IMR-90 (cell line): ENCODE data around the gene RBM44. TPM values are rescaled to one million over a fixed set of nuclear protein-coding genes. Genes with fewer than 3 reads are reported as not detected.

Experiments used
- ATAC-seq: fragments of 200-7000 bp; cut with Tn5 transposase; 2 replicates; pipeline ENCODE4 v1.9.1; 2020; ENCODE audit warnings: low read depth, mild to moderate bottlenecking, moderate library complexity
- BruUV-seq: library from RNA; stranded (reverse); fragments of 400-500 nt; replicated peaks from 2 replicates; lab custom pipeline; 2021; lab: Mats Ljungman, UMichigan
- CTCF ChIA-PET: fragments of 300-600 bp; formaldehyde crosslinking; extraction: SDS; loops from one replicate; lab custom pipeline; 2021; ENCODE audit warnings: antibody characterized with exemption; lab: Yijun Ruan, JAX
- POLR2A ChIA-PET: fragments of 300-600 bp; sonication (Branson Sonifier 250); formaldehyde crosslinking; loops from one replicate; lab custom pipeline; 2022; ENCODE audit warnings: antibody characterized with exemption; ENCODE audit not compliant: unreplicated experiment; lab: Charles Lee
- DNase-seq: peaks from one replicate; pipeline ENCODE4 v3.0.0; 2013
- H2AFZ ChIP-seq: replicated peaks from 2 replicates; pipeline ENCODE3; 2013; ENCODE audit warnings: low read length, mild to moderate bottlenecking; ENCODE audit not compliant: poor library complexity
- H2AK5ac ChIP-seq: 2 replicates; pipeline ENCODE4 v1.6.1; 2013; ENCODE audit warnings: low read depth, low read length, inconsistent platforms
- H2AK9ac ChIP-seq: replicated peaks from 2 replicates; pipeline ENCODE3; 2013; ENCODE audit warnings: mild to moderate bottlenecking, low read depth, low read length, moderate library complexity; ENCODE audit not compliant: poor library complexity
- H2BK120ac ChIP-seq: 2 replicates; pipeline ENCODE4 v1.6.1; 2013; ENCODE audit warnings: low read depth, low read length, inconsistent platforms
- H2BK15ac ChIP-seq: 3 replicates; pipeline ENCODE4 v1.6.1; 2013; ENCODE audit warnings: low read depth, low read length, inconsistent platforms
- H2BK20ac ChIP-seq: 2 replicates; pipeline ENCODE4 v1.6.1; 2013; ENCODE audit warnings: low read depth, mild to moderate bottlenecking, inconsistent platforms, low read length, moderate library complexity
- H2BK5ac ChIP-seq: 2 replicates; pipeline ENCODE4 v1.6.1; 2013; ENCODE audit warnings: mild to moderate bottlenecking, low read depth, low read length, inconsistent platforms; ENCODE audit not compliant: poor library complexity, severe bottlenecking
- H3K14ac ChIP-seq: replicated peaks from 2 replicates; pipeline ENCODE4 v1.6.1; 2013; ENCODE audit warnings: low read depth, low read length, inconsistent platforms
- H3K18ac ChIP-seq: 2 replicates; pipeline ENCODE4 v1.6.1; 2013; ENCODE audit warnings: low read depth, low read length, control low read depth
- H3K23ac ChIP-seq: 2 replicates; pipeline ENCODE4 v1.6.1; 2013; ENCODE audit warnings: low read depth, low read length, inconsistent platforms
- H3K27ac ChIP-seq: 2 replicates; pipeline ENCODE4 v1.5.1; 2013; ENCODE audit warnings: mild to moderate bottlenecking, control low read depth, low read length; ENCODE audit not compliant: insufficient read depth
- H3K27me3 ChIP-seq: 2 replicates; pipeline ENCODE4 v1.6.1; 2013; ENCODE audit warnings: low read length; ENCODE audit not compliant: control insufficient read depth, insufficient read depth
- H3K36me3 ChIP-seq: 2 replicates; pipeline ENCODE4 v1.6.1; 2013; ENCODE audit warnings: low read length, mixed read lengths; ENCODE audit not compliant: control insufficient read depth, insufficient read depth
- H3K4ac ChIP-seq: 2 replicates; pipeline ENCODE4 v1.6.1; 2013; ENCODE audit warnings: low read depth, low read length, inconsistent platforms
- H3K4me1 ChIP-seq: 2 replicates; pipeline ENCODE4 v1.6.1; 2013; ENCODE audit warnings: low read length, mixed read lengths; ENCODE audit not compliant: control insufficient read depth, insufficient read depth
- H3K4me2 ChIP-seq: 2 replicates; pipeline ENCODE4 v1.6.1; 2013; ENCODE audit warnings: low read depth, mild to moderate bottlenecking, control low read depth, low read length, moderate library complexity
- H3K4me3 ChIP-seq: 2 replicates; pipeline ENCODE4 v1.5.1; 2013; ENCODE audit warnings: low read depth, mild to moderate bottlenecking, control low read depth, low read length, moderate library complexity; ENCODE audit not compliant: insufficient read depth
- H3K56ac ChIP-seq: 2 replicates; pipeline ENCODE4 v1.6.1; 2013; ENCODE audit warnings: low read length, inconsistent platforms; ENCODE audit not compliant: insufficient read depth; ENCODE audit errors: extremely low read depth
- H3K79me1 ChIP-seq, 2 experiments: 2 replicates each; pipeline ENCODE4 v1.6.1; 2013; ENCODE audit warnings: low read length in 2 of 2, inconsistent platforms in 1 of 2, low read depth in 1 of 2
- H3K9ac ChIP-seq: 2 replicates; pipeline ENCODE4 v1.6.1; 2013; ENCODE audit warnings: low read depth, low read length, control low read depth
- H3K9me1 ChIP-seq: 2 replicates; pipeline ENCODE4 v1.6.1; 2013; ENCODE audit warnings: low read length, inconsistent platforms; ENCODE audit not compliant: insufficient read depth
- H3K9me3 ChIP-seq: 2 replicates; pipeline ENCODE4 v1.6.1; 2013; ENCODE audit warnings: low read length; ENCODE audit not compliant: control insufficient read depth, insufficient read depth
- H4K20me1 ChIP-seq: 2 replicates; pipeline ENCODE4 v1.6.1; 2013; ENCODE audit warnings: low read length, inconsistent platforms; ENCODE audit not compliant: insufficient read depth
- H4K5ac ChIP-seq: 2 replicates; pipeline ENCODE4 v1.6.1; 2013; ENCODE audit warnings: mild to moderate bottlenecking, low read depth, low read length, control low read depth
- H4K8ac ChIP-seq, 2 experiments: 2 replicates each; pipeline ENCODE4 v1.6.1; 2013; ENCODE audit warnings: low read depth in 2 of 2, low read length in 2 of 2, control low read depth in 1 of 2, inconsistent platforms in 1 of 2
- H4K91ac ChIP-seq: 2 replicates; pipeline ENCODE4 v1.6.1; 2013; ENCODE audit warnings: low read depth, low read length, inconsistent platforms; ENCODE audit not compliant: insufficient read depth
- BHLHE40 ChIP-seq: fragments of 150-350 bp; IDR thresholded peaks from 2 replicates; pipeline ENCODE4 v1.6.1; 2016; ENCODE audit warnings: mild to moderate bottlenecking, low read depth, low read length
- CEBPB ChIP-seq: IDR thresholded peaks from 2 replicates; pipeline ENCODE4 v1.6.1; 2012; ENCODE audit warnings: low read depth, low read length, improper control_type of control experiment
- CHD1 ChIP-seq: IDR thresholded peaks from 2 replicates; pipeline ENCODE4 v1.6.1; 2012; ENCODE audit warnings: low read depth, low read length, improper control_type of control experiment
- CTCF ChIP-seq: conservative IDR thresholded peaks from 2 replicates; pipeline ENCODE4 v1.5.1; 2012; ENCODE audit warnings: mild to moderate bottlenecking, low read depth, low read length, improper control_type of control experiment
- FOS ChIP-seq: fragments of 150-350 bp; IDR thresholded peaks from 2 replicates; pipeline ENCODE4 v1.6.1; 2016; ENCODE audit warnings: low read depth, low read length
- MAFK ChIP-seq: IDR thresholded peaks from 2 replicates; pipeline ENCODE4 v1.6.1; 2012; ENCODE audit warnings: low read depth, low read length, improper control_type of control experiment
- MAZ ChIP-seq: IDR thresholded peaks from 2 replicates; pipeline ENCODE4 v1.6.1; 2012; ENCODE audit warnings: low read depth, mild to moderate bottlenecking, low read length, improper control_type of control experiment, moderate library complexity, borderline replicate concordance
- MXI1 ChIP-seq: IDR thresholded peaks from 2 replicates; pipeline ENCODE4 v1.6.1; 2012; ENCODE audit warnings: low read depth, mild to moderate bottlenecking, low read length, moderate library complexity, borderline replicate concordance
- NFE2L2 ChIP-seq: fragments of 150-350 bp; IDR thresholded peaks from 2 replicates; pipeline ENCODE4 v1.6.1; 2016; ENCODE audit warnings: low read depth, mild to moderate bottlenecking, low read length
- POLR2A ChIP-seq: IDR thresholded peaks from 2 replicates; pipeline ENCODE4 v1.6.1; 2012; ENCODE audit warnings: mild to moderate bottlenecking, low read depth, low read length
- RAD21 ChIP-seq: IDR thresholded peaks from 2 replicates; pipeline ENCODE4 v1.6.1; 2012; ENCODE audit warnings: low read length, improper control_type of control experiment
- RCOR1 ChIP-seq: IDR thresholded peaks from 2 replicates; pipeline ENCODE4 v1.6.1; 2012; ENCODE audit warnings: mild to moderate bottlenecking, low read length, improper control_type of control experiment; ENCODE audit not compliant: insufficient replicate concordance
- RFX5 ChIP-seq: IDR thresholded peaks from 2 replicates; pipeline ENCODE4 v1.8.0; 2012; ENCODE audit warnings: low read depth, mild to moderate bottlenecking, low read length, moderate library complexity
- SMC3 ChIP-seq: fragments of 150-350 bp; IDR thresholded peaks from 2 replicates; pipeline ENCODE4 v1.6.1; 2016; ENCODE audit warnings: low read depth, mild to moderate bottlenecking, antibody characterized with exemption, low read length, moderate library complexity
- WGBS, 2 experiments: methylation state at CpG; one replicate each; pipeline versions ENCODE4 v1.1.5 to v1.1.7; 2013; ENCODE audit warnings: missing lambda C conversion rate in 2 of 2; ENCODE audit not compliant: insufficient read length in 1 of 2; ENCODE audit errors: extremely low coverage in 2 of 2; 5-methylcytosine and 5-hydroxymethylcytosine counted together
- dilution Hi-C: fragments of 300-500 bp; cut with HindIII; formaldehyde crosslinking; loops from one replicate; pipeline ENCODE4 v1.14.3; 2018; ENCODE audit warnings: low sequenced_read_pairs; ENCODE audit not compliant: unreplicated experiment
- in situ Hi-C: fragments of 300-500 bp; cut with MboI; formaldehyde crosslinking; loops from 3 replicates; pipeline ENCODE4 v1.14.3; 2019; ENCODE audit warnings: low sequenced_read_pairs, inconsistent platforms, mixed read lengths
- intact Hi-C: fragments of 100-400 bp; cut with micrococcal nuclease; formaldehyde crosslinking; loops from 2 replicates; pipeline ENCODE4 v1.10.0; 2022
- polyA plus RNA-seq, 3 experiments: library from polyadenylated mRNA; depleted of rRNA; stranded (reverse); fragments of >200 nt; gene quantifications; 2 replicates each; pipeline ENCODE4 v1.2.3, GENCODE V29; 2012; ENCODE audit warnings: low replicate concordance in 1 of 3
- total RNA-seq: library from RNA; depleted of rRNA; stranded (reverse); fragments of >200 nt; gene quantifications from 2 replicates; pipeline ENCODE4 v1.2.3, GENCODE V29; 2012
- TF ChIP-seq, protein P1 (sequence below): fragments of 150-350 bp; IDR thresholded peaks from 2 replicates; pipeline ENCODE4 v1.6.1; 2016; ENCODE audit warnings: low read depth, mild to moderate bottlenecking, low read length, moderate library complexity, borderline replicate concordance
- TF ChIP-seq, protein P2 (sequence below): fragments of 150-350 bp; IDR thresholded peaks from 2 replicates; pipeline ENCODE4 v1.6.1; 2017; ENCODE audit warnings: mild to moderate bottlenecking, antibody characterized with exemption, low read length, low read depth

RBM44 gene
- total and polyA plus RNA-seq, 2 of the 4 experiments (the other 2 are of a cell fraction) = 0.14 to 0.18 TPM

DNA sequence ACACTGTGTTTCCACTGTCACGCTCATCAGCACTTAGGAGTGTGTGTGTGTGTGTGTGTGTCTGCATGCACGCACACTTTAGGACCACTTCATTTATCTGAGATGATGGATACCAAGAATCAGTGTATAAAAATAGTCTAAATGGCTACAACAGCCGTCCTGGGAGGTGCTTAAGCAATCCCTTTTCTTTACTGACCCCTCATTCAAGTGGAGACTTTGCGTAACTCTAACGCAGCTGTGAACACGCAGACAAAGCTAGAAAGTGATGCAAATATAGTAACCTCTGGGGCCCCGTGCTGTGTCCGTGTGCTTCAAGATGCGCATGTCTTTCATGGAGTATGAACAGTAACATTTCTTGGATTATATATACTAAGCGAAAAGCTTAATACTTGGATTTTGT lies 40.4 kb upstream of the RBM44 start:
- TF ChIP-seq NFE2L2 (no peak), MAFK (no peak), MAZ (no peak), RFX5 (no peak), CTCF (no peak), SMC3 (no peak), RAD21 (no peak), BHLHE40 (no peak), FOS (no peak), CEBPB (no peak), POLR2A (no peak), MXI1 (no peak), RCOR1 (no peak), CHD1 (no peak)
- TF ChIP-seq, protein P1, sequence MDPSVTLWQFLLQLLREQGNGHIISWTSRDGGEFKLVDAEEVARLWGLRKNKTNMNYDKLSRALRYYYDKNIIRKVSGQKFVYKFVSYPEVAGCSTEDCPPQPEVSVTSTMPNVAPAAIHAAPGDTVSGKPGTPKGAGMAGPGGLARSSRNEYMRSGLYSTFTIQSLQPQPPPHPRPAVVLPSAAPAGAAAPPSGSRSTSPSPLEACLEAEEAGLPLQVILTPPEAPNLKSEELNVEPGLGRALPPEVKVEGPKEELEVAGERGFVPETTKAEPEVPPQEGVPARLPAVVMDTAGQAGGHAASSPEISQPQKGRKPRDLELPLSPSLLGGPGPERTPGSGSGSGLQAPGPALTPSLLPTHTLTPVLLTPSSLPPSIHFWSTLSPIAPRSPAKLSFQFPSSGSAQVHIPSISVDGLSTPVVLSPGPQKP = no peak
- TF ChIP-seq, protein P2, sequence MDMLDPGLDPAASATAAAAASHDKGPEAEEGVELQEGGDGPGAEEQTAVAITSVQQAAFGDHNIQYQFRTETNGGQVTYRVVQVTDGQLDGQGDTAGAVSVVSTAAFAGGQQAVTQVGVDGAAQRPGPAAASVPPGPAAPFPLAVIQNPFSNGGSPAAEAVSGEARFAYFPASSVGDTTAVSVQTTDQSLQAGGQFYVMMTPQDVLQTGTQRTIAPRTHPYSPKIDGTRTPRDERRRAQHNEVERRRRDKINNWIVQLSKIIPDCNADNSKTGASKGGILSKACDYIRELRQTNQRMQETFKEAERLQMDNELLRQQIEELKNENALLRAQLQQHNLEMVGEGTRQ = no peak

More for the DNA sequence above, 40.4 kb upstream of the RBM44 start:
- no peak overlapping the region for H2AFZ ChIP-seq
- H4K20me1 ChIP-seq = peaks cover 13% of the 10 kb centered on the region
- H3K36me3 ChIP-seq = peaks cover 46% of the 10 kb centered on the region
- intact Hi-C loops = no loop called here
- WGBS, 2 experiments = 98% methylated on average over 8 of the region's 10 CpGs; no CpG with 5 or more reads in 1 of the 2 experiments
- BruUV-seq = no TSS peak
- ChIA-PET POLR2A (no interaction called here), CTCF (no interaction called here)
- in situ Hi-C loops = no loop called here
- H3K56ac ChIP-seq = no peak overlapping the region
- peak overlapping the region; percentile 49; the same call in 1 of the 2 replicates for H2AK5ac ChIP-seq
- H2BK120ac ChIP-seq = no peak overlapping the region
- peaks cover 24 to 60% of the 10 kb centered on the region in 2 experiments; a peak in 3 of 4 replicates for H3K79me1 ChIP-seq
- no peak overlapping the region for H3K9ac ChIP-seq
- H4K5ac ChIP-seq = no peak overlapping the region
- no peaks in the 10 kb centered on the region for H3K27me3 ChIP-seq
- no peak overlapping the region for H2BK20ac ChIP-seq
- H2BK15ac ChIP-seq = no peak overlapping the region
- no peaks in the 10 kb centered on the region for H3K9me3 ChIP-seq
- H2BK5ac ChIP-seq = no peak overlapping the region
- H3K4me1 ChIP-seq = peaks cover 26% of the 10 kb centered on the region
- H4K91ac ChIP-seq = no peak overlapping the region
- DNase-seq (no peak), ATAC-seq (no peak)
- peak overlapping the region in 1 of 2 experiments; percentile 48; a peak in 2 of 4 replicates for H4K8ac ChIP-seq
- no peak overlapping the region for H3K23ac ChIP-seq
- H2AK9ac ChIP-seq = no peak overlapping the region
- H3K14ac ChIP-seq = no peak overlapping the region
- no peak overlapping the region for H3K4me2 ChIP-seq
- H3K18ac ChIP-seq = no peak overlapping the region
- dilution Hi-C loops = no loop called here
- H3K9me1 ChIP-seq = peaks cover 23% of the 10 kb centered on the region
- H3K4ac ChIP-seq = peak overlapping the region; percentile 29; the same call in 1 of the 2 replicates
- H3K4me3 ChIP-seq = no peak overlapping the region
- no peak overlapping the region for H3K27ac ChIP-seq
